BLaER1 treated with 17β-estradiol and CSF1 and Interleukin-3, amounts not matched to agents 10 nM and 100 nM (cell line): ENCODE results near the gene FBXW8.

Source experiments
- H3K27ac ChIP-seq, 11 experiments: shearing (Covaris generic); formaldehyde crosslinking; 2 replicates each; pipeline ENCODE4 v1.8.1; 2022
- H3K27me3 ChIP-seq, 11 experiments: shearing (Covaris generic); formaldehyde crosslinking; 2 replicates each; pipeline ENCODE4 v1.8.1; 2022
- H3K36me3 ChIP-seq, 11 experiments: shearing (Covaris generic); formaldehyde crosslinking; 2 replicates each; pipeline ENCODE4 v1.8.1; 2022
- H3K4me1 ChIP-seq, 10 experiments: shearing (Covaris generic); formaldehyde crosslinking; 2 replicates each; pipeline ENCODE4 v1.8.1; 2022
- H3K4me2 ChIP-seq, 11 experiments: shearing (Covaris generic); formaldehyde crosslinking; 2 replicates each; pipeline ENCODE4 v1.8.1; 2022
- H3K4me3 ChIP-seq, 10 experiments: shearing (Covaris generic); formaldehyde crosslinking; 2 replicates each; pipeline ENCODE4 v1.8.1; 2022
- H3K9ac ChIP-seq, 11 experiments: shearing (Covaris generic); formaldehyde crosslinking; 2 replicates each; pipeline ENCODE4 v1.8.1; 2022
- H3K9me3 ChIP-seq, 11 experiments: shearing (Covaris generic); formaldehyde crosslinking; replicated peaks in 1 of 11; 2 replicates each; pipeline ENCODE4 v1.8.1; 2022
- H4K20me1 ChIP-seq, 11 experiments: shearing (Covaris generic); formaldehyde crosslinking; 2 replicates each; pipeline ENCODE4 v1.8.1; 2022
- Cebpa-rat ChIP-seq, 11 experiments: shearing (Covaris generic); IDR thresholded peaks; 2 replicates each; pipeline ENCODE4 v1.8.1; 2022

Gene FBXW8

GRCh38 chr12:116977465-116978380 lies 67.0 kb downstream of the FBXW8 start:
- H3K4me1 ChIP-seq: peaks cover 17 to 44% (median 40%) of the 10 kb centered on the region in 10 experiments
- H3K4me3 ChIP-seq: no peak overlapping the region
- no peaks in the 10 kb centered on the region for H4K20me1 ChIP-seq
- H3K4me2 ChIP-seq: peak overlapping the region; percentile 1 to 65 (median 56); a peak in 19 of 22 replicates
- no peak overlapping the region for H3K9ac ChIP-seq
- H3K27ac ChIP-seq: no peak overlapping the region
- peaks cover 16 to 28% (median 21%) of the 10 kb centered on the region in 11 experiments; a peak in 21 of 22 replicates for H3K36me3 ChIP-seq
- no peaks in the 10 kb centered on the region for H3K27me3 ChIP-seq
- H3K9me3 ChIP-seq: no peaks in the 10 kb centered on the region
- no peak for TF ChIP-seq Cebpa-rat (IDR thresholded peaks at IDR 0.05)

- no peak overlapping the region for H3K27ac ChIP-seq
- H3K9ac ChIP-seq: no peak overlapping the region
- no peaks in the 10 kb centered on the region for H3K27me3 ChIP-seq
- H3K4me1 ChIP-seq: peaks cover 17 to 51% (median 45%) of the 10 kb centered on the region in 10 experiments
- H4K20me1 ChIP-seq: no peaks in the 10 kb centered on the region
- H3K9me3 ChIP-seq: no peaks in the 10 kb centered on the region
- no peak overlapping the region for H3K4me3 ChIP-seq
- no peak for TF ChIP-seq Cebpa-rat (IDR thresholded peaks at IDR 0.05)
- H3K4me2 ChIP-seq: peak overlapping the region; percentile 10 to 61 (median 53); a peak in 19 of 22 replicates
- peaks cover 4 to 16% (median 9%) of the 10 kb centered on the region in 11 experiments; a peak in 20 of 22 replicates for H3K36me3 ChIP-seq
Observed at GRCh38 chr12:116978791-116979508, 68.2 kb downstream of the FBXW8 start.

- Histone ChIP-seq H3K9ac (no peak overlapping the region), H3K4me1 (peaks cover 17 to 51% (median 45%) of the 10 kb centered on the region in 10 experiments), H3K9me3 (no peaks in the 10 kb centered on the region), H3K36me3 (peaks cover 0 to 14% (median 6%) of the 10 kb centered on the region in 11 experiments; a peak in 15 of 22 replicates), H3K4me2 (peak overlapping the region in 7 of 11 experiments; percentile 46 to 61 (median 53); a peak in 10 of 22 replicates), H3K27ac (no peak overlapping the region), H4K20me1 (no peaks in the 10 kb centered on the region), H3K27me3 (no peaks in the 10 kb centered on the region), H3K4me3 (no peak overlapping the region)
- TF ChIP-seq Cebpa-rat (IDR thresholded peaks at IDR 0.05): no peak
Observed at GRCh38 chr12:116980083-116980482, 69.3 kb downstream of the FBXW8 start.

GRCh38 chr12:116982791-116983411 lies 72.2 kb downstream of the FBXW8 start:
- no peak overlapping the region for H3K27ac ChIP-seq
- no peak overlapping the region for H3K4me3 ChIP-seq
- TF ChIP-seq Cebpa-rat (IDR thresholded peaks at IDR 0.05): no peak
- no peaks in the 10 kb centered on the region for H3K27me3 ChIP-seq
- peaks cover 11 to 38% (median 35%) of the 10 kb centered on the region in 10 experiments for H3K4me1 ChIP-seq
- H3K36me3 ChIP-seq: peaks cover 13 to 34% (median 30%) of the 10 kb centered on the region in 11 experiments
- no peak overlapping the region for H3K9ac ChIP-seq
- H3K9me3 ChIP-seq: no peaks in the 10 kb centered on the region
- H4K20me1 ChIP-seq: no peaks in the 10 kb centered on the region
- peak overlapping the region in 8 of 11 experiments; percentile 41 to 64 (median 57); a peak in 16 of 22 replicates for H3K4me2 ChIP-seq

GRCh38 chr12:116984098-116984497 lies 73.3 kb downstream of the FBXW8 start:
- H3K9ac ChIP-seq: no peak overlapping the region
- TF ChIP-seq Cebpa-rat (IDR thresholded peaks at IDR 0.05): no peak
- peaks cover 24 to 46% (median 40%) of the 10 kb centered on the region in 11 experiments for H3K36me3 ChIP-seq
- no peaks in the 10 kb centered on the region for H4K20me1 ChIP-seq
- no peaks in the 10 kb centered on the region for H3K9me3 ChIP-seq
- H3K4me3 ChIP-seq: no peak overlapping the region
- no peak overlapping the region for H3K27ac ChIP-seq
- no peaks in the 10 kb centered on the region for H3K27me3 ChIP-seq
- H3K4me1 ChIP-seq: peaks cover 4 to 26% (median 24%) of the 10 kb centered on the region in 10 experiments; a peak in 19 of 20 replicates
- H3K4me2 ChIP-seq: no peak overlapping the region

GRCh38 chr12:116990329-116990728 lies 79.6 kb downstream of the FBXW8 start:
- peaks cover 56 to 91% (median 81%) of the 10 kb centered on the region in 11 experiments for H3K36me3 ChIP-seq
- H3K4me1 ChIP-seq: peaks cover 0 to 16% (median 13%) of the 10 kb centered on the region in 10 experiments; a peak in 19 of 20 replicates
- TF ChIP-seq Cebpa-rat (IDR thresholded peaks at IDR 0.05): no peak
- H3K27me3 ChIP-seq: no peaks in the 10 kb centered on the region
- H3K9ac ChIP-seq: no peak overlapping the region
- H3K4me2 ChIP-seq: no peak overlapping the region
- peaks cover 0 to 11% (median 4%) of the 10 kb centered on the region in 11 experiments; a peak in 7 of 22 replicates for H3K9me3 ChIP-seq
- no peak overlapping the region for H3K27ac ChIP-seq
- peaks cover 0 to 5% (median 0%) of the 10 kb centered on the region in 11 experiments; a peak in 1 of 22 replicates for H4K20me1 ChIP-seq
- H3K4me3 ChIP-seq: no peak overlapping the region

- H3K36me3 ChIP-seq: peaks cover 61 to 91% (median 80%) of the 10 kb centered on the region in 11 experiments
- H3K4me2 ChIP-seq: no peak overlapping the region
- H4K20me1 ChIP-seq: peaks cover 0 to 5% (median 0%) of the 10 kb centered on the region in 11 experiments; a peak in 1 of 22 replicates
- TF ChIP-seq Cebpa-rat (IDR thresholded peaks at IDR 0.05): no peak
- no peak overlapping the region for H3K9ac ChIP-seq
- no peak overlapping the region for H3K4me3 ChIP-seq
- H3K27ac ChIP-seq: no peak overlapping the region
- peaks cover 0 to 18% (median 15%) of the 10 kb centered on the region in 10 experiments; a peak in 19 of 20 replicates for H3K4me1 ChIP-seq
- no peaks in the 10 kb centered on the region for H3K27me3 ChIP-seq
- peaks cover 0 to 11% (median 4%) of the 10 kb centered on the region in 11 experiments; a peak in 7 of 22 replicates for H3K9me3 ChIP-seq
Observed at GRCh38 chr12:116990971-116991966, 80.5 kb downstream of the FBXW8 start.
